AG10803 (cell line): Measurements from ENCODE around the gene MPC1.
"Not testable (repeated sequence)": the region's sequence is repeated elsewhere in the genome, so short reads cannot be mapped to it uniquely, and the experiment has no call there.

ENCODE experiments used
- DNase-seq: peaks from one replicate; pipeline ENCODE4 v3.0.0; 2010; ENCODE audit warnings: low read depth
- H3K4me3 ChIP-seq: 2 replicates; pipeline ENCODE4 v1.5.1; 2011; ENCODE audit warnings: mild to moderate bottlenecking, low read length, control low read depth
- CTCF ChIP-seq: conservative IDR thresholded peaks from 2 replicates; pipeline ENCODE4 v1.5.1; 2011; ENCODE audit warnings: mild to moderate bottlenecking, low read length, control low read depth, inconsistent platforms

Gene MPC1

GRCh38 chr6:166388290-166389004 lies 5.7 kb upstream of the MPC1 start:
- DNase-seq, result no peak
- TF ChIP-seq CTCF, result no peak
- H3K4me3 ChIP-seq, result no peak overlapping the region

GRCh38 chr6:166387642-166388289 lies 5.0 kb upstream of the MPC1 start:
- no peak for TF ChIP-seq CTCF
- DNase-seq, result no peak
- no peak overlapping the region for H3K4me3 ChIP-seq

GRCh38 chr6:166387098-166387497 lies 4.4 kb upstream of the MPC1 start:
- H3K4me3 ChIP-seq, DNase-seq: not testable (repeated sequence)

- TF ChIP-seq CTCF, result no peak
- H3K4me3 ChIP-seq, result no peak overlapping the region
- no peak for DNase-seq
These were observed 3.4 kb upstream of the MPC1 start for GRCh38 chr6:166386111-166386510.

GRCh38 chr6:166383802-166384363 lies 1.1 kb upstream of the MPC1 start:
- not testable (repeated sequence) for DNase-seq
- peak overlapping the region; percentile 64 for H3K4me3 ChIP-seq
- TF ChIP-seq CTCF, result 0 out of 2 replicates have a peak, but pooled peaks have one; percentile 28

- DNase-seq, result no peak
- H3K4me3 ChIP-seq, result peak overlapping the region; percentile 88
- TF ChIP-seq CTCF, result no peak
These were observed 224 bp downstream of the MPC1 start for GRCh38 chr6:166382500-166382932.

GRCh38 chr6:166381733-166382499 lies 824 bp downstream of the MPC1 start:
- peak; percentile 35 for DNase-seq
- H3K4me3 ChIP-seq, result peak overlapping the region; percentile 88
- TF ChIP-seq CTCF, result peak; percentile 56
